GM19372 (cell line): Measurements from ENCODE around the gene WNK1.
"Not testable (repeated sequence)": the region's sequence is repeated elsewhere in the genome, so short reads cannot be mapped to it uniquely, and the experiment has no call there.

Experiments
- ATAC-seq: cut with Tn5 transposase; IDR thresholded peaks from one replicate; pipeline ENCODE4 v1.9.1; 2021; ENCODE audit warnings: mild to moderate bottlenecking, low read depth, moderate library complexity; ENCODE audit not compliant: unreplicated experiment

Gene WNK1

GRCh38 chr12:777550-778047 is 25.2 kb downstream of the WNK1 start:
- no peak for ATAC-seq

GRCh38 chr12:778615-779014 is 26.2 kb downstream of the WNK1 start:
- ATAC-seq: no peak

GRCh38 chr12:779745-780734 is 27.7 kb downstream of the WNK1 start:
- ATAC-seq: no peak

- ATAC-seq: no peak
Observed at GRCh38 chr12:780750-781379, 28.5 kb downstream of the WNK1 start.

- ATAC-seq: no peak
Observed at GRCh38 chr12:785706-786105, 33.3 kb downstream of the WNK1 start.

GRCh38 chr12:788288-788687 is 35.9 kb downstream of the WNK1 start:
- ATAC-seq: no peak

GRCh38 chr12:788762-789161 is 36.4 kb downstream of the WNK1 start:
- not testable (repeated sequence) for ATAC-seq

- ATAC-seq: no peak
Observed at GRCh38 chr12:789852-790563, 37.6 kb downstream of the WNK1 start.

GRCh38 chr12:790608-791007 is 38.2 kb downstream of the WNK1 start:
- no peak for ATAC-seq

- ATAC-seq: no peak
Observed at GRCh38 chr12:793037-793436, 40.7 kb downstream of the WNK1 start.

GRCh38 chr12:793711-794110 is 41.3 kb downstream of the WNK1 start:
- no peak for ATAC-seq

- no peak for ATAC-seq
Observed at GRCh38 chr12:795305-795704, 42.9 kb downstream of the WNK1 start.

GRCh38 chr12:800401-800800 is 48.0 kb downstream of the WNK1 start:
- no peak for ATAC-seq

GRCh38 chr12:802242-803120 is 50.1 kb downstream of the WNK1 start:
- no peak for ATAC-seq

- no peak for ATAC-seq
Observed at GRCh38 chr12:805022-805632, 52.7 kb downstream of the WNK1 start.

GRCh38 chr12:806200-806791 is 53.9 kb downstream of the WNK1 start:
- ATAC-seq: no peak

- ATAC-seq: no peak
Observed at GRCh38 chr12:807041-807735, 54.8 kb downstream of the WNK1 start.

GRCh38 chr12:810116-810515 is 57.7 kb downstream of the WNK1 start:
- no peak for ATAC-seq
